GM19468 (cell line): ENCODE results near the gene HNMT.

Experiments used
- ATAC-seq: cut with Tn5 transposase; IDR thresholded peaks from one replicate; pipeline ENCODE4 v1.9.1; 2021; ENCODE audit warnings: mild to moderate bottlenecking, moderate library complexity, moderate number of reproducible peaks; ENCODE audit not compliant: unreplicated experiment; ENCODE audit errors: extremely low read depth

HNMT gene

GRCh38 chr2:137944714-137945113, 19.6 kb upstream of the HNMT start:
- ATAC-seq, result no peak

GRCh38 chr2:137945229-137945628, 19.0 kb upstream of the HNMT start:
- ATAC-seq, result no peak

GRCh38 chr2:137946227-137946626, 18.0 kb upstream of the HNMT start:
- ATAC-seq, result no peak

- no peak for ATAC-seq
Observed at GRCh38 chr2:137947032-137947727, 17.1 kb upstream of the HNMT start.

GRCh38 chr2:137947728-137948336, 16.4 kb upstream of the HNMT start:
- no peak for ATAC-seq

GRCh38 chr2:137948894-137949293, 15.4 kb upstream of the HNMT start:
- no peak for ATAC-seq

- ATAC-seq, result no peak
Observed at GRCh38 chr2:137950238-137950637, 14.0 kb upstream of the HNMT start.

- ATAC-seq, result no peak
Observed at GRCh38 chr2:137951586-137951985, 12.7 kb upstream of the HNMT start.

GRCh38 chr2:137952586-137953129, 11.6 kb upstream of the HNMT start:
- ATAC-seq, result no peak

GRCh38 chr2:137955536-137955935, 8.7 kb upstream of the HNMT start:
- ATAC-seq, result no peak

GRCh38 chr2:137957033-137957432, 7.2 kb upstream of the HNMT start:
- ATAC-seq, result no peak

GRCh38 chr2:137959166-137959565, 5.1 kb upstream of the HNMT start:
- ATAC-seq, result no peak

- no peak for ATAC-seq
Observed at GRCh38 chr2:137960223-137960622, 4.0 kb upstream of the HNMT start.

- no peak for ATAC-seq
Observed at GRCh38 chr2:137961602-137962001, 2.7 kb upstream of the HNMT start.

- ATAC-seq, result no peak
Observed at GRCh38 chr2:137963535-137964065, 673 bp upstream of the HNMT start.

GRCh38 chr2:137964859-137965459, 686 bp downstream of the HNMT start:
- no peak for ATAC-seq

- ATAC-seq, result no peak
Observed at GRCh38 chr2:137966043-137966442, 1.8 kb downstream of the HNMT start.

GRCh38 chr2:137967042-137967441, 2.8 kb downstream of the HNMT start:
- ATAC-seq, result no peak

GRCh38 chr2:137968477-137969417, 4.5 kb downstream of the HNMT start:
- no peak for ATAC-seq

- no peak for ATAC-seq
Observed at GRCh38 chr2:137969418-137969765, 5.1 kb downstream of the HNMT start.
